Right ventricle myocardium inferior (tissue), 1 donor: ENCODE measurements around the gene SAMD9L. TPM values are rescaled to one million over a fixed set of nuclear protein-coding genes. Genes with fewer than 3 reads are reported as not detected.
"Not testable (repeated sequence)": the region's sequence is repeated elsewhere in the genome, so short reads cannot be mapped to it uniquely, and the experiment has no call there.

ENCODE experiments used
- ATAC-seq: fragments of 200-7000 bp; cut with Tn5 transposase; one replicate; pipeline ENCODE4 v1.9.1; 2020; ENCODE audit warnings: mild to moderate bottlenecking, moderate library complexity
- DNase-seq: peaks from one replicate; pipeline ENCODE4 v3.0.0; 2021; ENCODE audit errors: missing footprints
- intact Hi-C: fragments of 100-400 bp; cut with DNase I; formaldehyde crosslinking; loops from one replicate; pipeline ENCODE4 v1.11.0; 2022
- total RNA-seq: library from RNA; stranded (reverse); fragmentation: NEBNext Ultra II Directional; extraction: Animal tissue kit (Norgen Biotek cat#: 25700); gene quantifications from one replicate; pipeline ENCODE4 v1.2.1, GENCODE V29; 2021
- donor health status: DM: no; HTN: yes; CAD: no; lungs with severe emphysema.

The SAMD9L gene
- total RNA-seq, 1 donor from 2014 or later = 3.8 TPM

DNA sequence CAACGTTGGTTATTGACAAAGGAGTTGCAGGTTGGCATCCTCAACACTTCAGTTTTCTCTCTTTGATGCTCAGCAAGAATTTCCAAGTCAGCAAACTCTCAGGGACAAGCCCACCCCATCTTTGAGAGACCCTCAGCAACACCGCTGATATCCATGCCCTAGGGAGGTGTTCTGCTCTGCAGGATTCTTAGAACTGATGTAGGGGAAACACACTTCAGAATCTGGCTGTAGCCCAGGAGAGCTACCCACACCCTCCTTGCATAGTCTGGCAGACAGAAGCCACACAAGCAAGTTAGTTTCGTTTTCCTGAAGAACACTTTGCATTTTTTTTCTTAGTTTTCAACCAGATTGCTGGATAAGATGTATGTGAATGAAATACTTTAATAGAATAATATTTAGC, 822 bp downstream of the SAMD9L start:
- intact Hi-C loops = no loop called here
- ATAC-seq = peak; percentile 72
- no peak for DNase-seq

DNA sequence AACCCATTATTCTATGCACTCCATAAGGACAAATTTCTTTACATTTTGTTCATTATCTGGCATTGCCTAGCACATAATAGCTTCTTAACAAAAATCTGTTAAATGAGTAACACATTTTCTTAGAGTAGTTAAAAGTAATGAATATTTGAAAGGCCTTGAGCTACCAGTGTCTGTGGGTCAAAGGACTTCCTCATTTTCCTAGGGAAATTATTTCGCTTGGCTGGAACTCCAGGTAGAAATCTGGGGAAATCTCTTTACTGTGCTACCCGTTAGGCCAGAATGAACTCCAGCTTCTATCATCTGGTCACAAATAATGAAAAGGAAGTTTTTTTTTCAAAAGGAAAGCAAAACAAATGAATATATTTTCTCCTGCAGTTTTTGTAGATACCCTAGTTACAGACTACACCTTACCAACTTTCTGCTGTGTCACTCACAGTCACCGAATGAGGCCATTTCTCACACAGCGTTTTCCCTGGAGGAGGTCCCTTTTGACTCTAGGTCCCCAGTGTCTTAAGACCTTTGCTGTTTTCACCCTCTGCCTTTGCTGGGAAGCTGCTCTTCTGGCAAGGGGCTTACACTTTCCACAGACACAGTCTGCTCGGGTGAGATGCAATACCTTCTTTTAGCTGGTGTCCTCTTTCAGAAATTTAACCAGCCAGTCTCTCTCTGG, 1.6 kb downstream of the SAMD9L start:
- no peak for ATAC-seq
- no peak for DNase-seq
- intact Hi-C loops = no loop called here

DNA sequence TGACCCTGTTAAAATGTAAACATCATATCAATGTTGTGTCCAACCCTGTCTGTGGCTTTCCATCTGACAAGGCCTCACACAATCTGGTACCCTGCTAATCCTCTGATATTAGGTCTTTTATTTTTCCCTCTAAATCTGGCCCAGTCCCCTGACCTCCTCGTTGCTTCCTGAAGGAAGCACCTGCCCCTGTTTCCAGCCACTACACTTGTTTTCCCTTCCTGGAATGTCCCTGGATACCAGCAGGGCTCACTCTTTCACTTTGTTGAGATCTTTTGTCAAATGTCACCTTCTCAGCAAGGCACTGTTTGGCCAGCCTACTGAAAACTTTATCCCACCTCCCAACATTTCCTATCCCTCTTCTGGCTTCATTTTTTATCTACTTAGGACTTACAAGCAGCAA, 2.1 kb downstream of the SAMD9L start:
- ATAC-seq (no peak), DNase-seq (no peak)
- intact Hi-C loops = no loop called here

DNA sequence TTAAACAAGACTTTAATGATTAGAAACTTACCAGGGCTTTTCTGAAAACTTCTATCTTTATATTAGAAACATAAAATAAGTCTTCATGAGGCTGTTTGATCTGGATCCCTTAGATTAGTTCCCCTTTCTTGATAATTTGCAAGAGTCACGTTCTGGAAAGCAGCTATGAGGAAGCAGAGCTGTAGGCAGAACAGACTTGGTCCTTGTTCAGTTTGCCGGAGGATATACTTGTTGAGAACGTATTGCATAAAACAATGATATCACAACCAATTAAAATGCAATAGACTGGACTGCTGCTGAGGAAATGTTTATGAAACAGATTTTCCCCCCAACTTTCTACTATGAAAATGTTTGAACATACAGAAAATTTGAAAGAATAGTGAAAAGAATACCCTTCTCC, 2.8 kb downstream of the SAMD9L start:
- DNase-seq (no peak), ATAC-seq (no peak)
- intact Hi-C loops = no loop called here

DNA sequence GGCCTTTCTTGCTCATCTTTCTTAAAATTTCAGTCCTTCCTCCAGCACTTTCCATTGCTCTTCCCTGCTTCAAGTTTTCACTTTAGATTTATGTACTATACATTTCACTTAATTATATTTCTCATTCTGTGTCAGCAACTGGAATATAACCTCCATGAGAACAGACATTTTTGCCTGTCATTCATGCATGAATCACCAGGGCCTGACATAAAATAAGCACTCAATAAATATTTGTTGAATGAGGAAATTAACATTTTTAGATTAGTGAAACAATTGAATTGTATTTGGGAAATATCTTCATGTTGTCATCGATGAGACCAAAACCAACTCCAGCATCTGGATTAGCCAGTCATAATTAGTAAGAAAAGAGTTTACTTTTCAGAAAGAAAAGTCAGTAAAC, 6.1 kb downstream of the SAMD9L start:
- intact Hi-C loops = no loop called here
- ATAC-seq = no peak
- no peak for DNase-seq

DNA sequence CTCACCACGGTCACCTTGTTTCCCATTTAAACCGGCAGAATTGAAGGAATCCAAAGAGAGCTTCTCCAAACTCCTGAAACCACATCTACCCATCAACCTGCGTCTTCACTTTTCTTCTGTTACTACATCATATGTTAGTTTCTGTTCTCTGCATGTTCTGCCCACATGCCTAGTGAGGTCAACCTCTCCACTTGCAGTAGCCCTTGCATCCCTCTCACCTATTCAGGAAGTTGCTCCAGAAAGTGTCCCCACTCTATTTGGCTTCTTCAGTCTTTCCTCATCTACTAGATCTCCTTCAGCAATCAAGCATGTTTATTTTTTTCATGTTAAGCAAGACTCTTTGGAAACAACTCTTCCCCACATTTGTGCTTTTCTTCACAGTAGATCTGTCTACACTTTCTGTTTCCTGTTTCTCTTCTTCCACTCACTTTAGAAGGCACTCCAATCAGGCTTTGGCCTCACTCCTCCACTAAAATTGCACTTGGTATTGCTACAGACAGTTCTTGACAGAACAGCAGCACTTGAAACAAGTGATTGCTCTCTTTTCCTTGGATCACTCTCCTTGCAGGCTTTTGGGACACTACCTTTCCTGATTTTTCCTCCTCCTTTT, 7.5 kb downstream of the SAMD9L start:
- DNase-seq (no peak), ATAC-seq (no peak)
- intact Hi-C loops = no loop called here

DNA sequence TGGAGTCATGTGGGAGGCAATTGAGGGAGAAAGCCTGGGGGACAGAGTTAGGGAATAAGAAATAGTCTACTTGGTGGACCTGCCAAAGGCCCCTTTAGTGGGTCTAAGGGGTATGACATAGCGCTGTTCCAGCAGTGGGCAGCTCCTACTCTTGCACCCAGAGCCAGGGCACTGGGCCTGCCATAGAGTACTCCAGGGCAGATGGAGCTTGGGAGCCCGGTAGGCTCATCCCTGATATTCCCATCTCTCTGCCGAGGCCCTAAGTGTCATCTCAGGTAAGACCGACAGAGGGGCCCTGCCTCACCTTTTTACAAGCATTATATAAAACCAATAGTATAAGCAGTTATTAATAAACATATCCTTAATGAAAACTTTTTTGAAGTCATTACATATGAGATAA, 9.6 kb downstream of the SAMD9L start:
- intact Hi-C loops = no loop called here
- ATAC-seq (no peak), DNase-seq (no peak)

DNA sequence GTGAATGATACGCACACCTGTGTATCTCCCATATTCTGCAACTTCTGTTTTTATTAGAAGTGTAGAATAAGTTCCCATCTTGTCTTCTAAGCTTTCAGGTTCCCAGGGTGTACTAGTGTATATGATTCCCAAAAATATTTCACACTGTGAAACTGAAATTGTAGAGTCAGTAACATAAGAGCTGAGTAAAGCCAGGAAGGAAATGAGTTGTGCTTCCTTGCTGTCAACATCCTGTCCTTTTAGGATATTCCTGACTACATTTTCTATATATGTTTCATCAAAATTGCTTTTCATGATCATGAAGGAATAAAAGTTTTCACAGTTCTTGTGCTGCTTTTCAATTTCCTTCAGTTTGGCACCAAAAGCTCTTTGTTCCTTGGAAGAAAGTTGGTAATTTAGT, 15.2 kb downstream of the SAMD9L start:
- DNase-seq (no peak), ATAC-seq (no peak)
- intact Hi-C loops = no loop called here

DNA sequence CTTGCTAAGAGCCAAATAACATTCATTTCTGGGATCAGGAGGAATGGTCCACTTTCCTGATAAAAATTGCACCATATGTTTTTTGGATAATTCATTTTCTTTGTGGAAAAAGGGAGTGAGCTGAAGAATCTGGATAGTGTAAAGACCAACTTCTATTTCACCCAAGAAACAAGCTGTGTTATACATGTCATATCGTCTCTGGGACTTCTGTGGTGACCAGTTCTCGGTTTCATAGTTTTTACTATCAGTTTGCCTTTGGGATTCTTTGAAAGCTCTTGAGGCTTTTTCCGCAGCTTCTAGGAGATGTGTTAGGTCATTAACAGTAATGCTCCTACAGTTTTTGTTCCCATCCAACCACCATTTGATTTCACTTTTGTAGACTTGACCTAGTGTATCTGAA, 16.0 kb downstream of the SAMD9L start:
- intact Hi-C loops = no loop called here
- DNase-seq (no peak), ATAC-seq (no peak)

DNA sequence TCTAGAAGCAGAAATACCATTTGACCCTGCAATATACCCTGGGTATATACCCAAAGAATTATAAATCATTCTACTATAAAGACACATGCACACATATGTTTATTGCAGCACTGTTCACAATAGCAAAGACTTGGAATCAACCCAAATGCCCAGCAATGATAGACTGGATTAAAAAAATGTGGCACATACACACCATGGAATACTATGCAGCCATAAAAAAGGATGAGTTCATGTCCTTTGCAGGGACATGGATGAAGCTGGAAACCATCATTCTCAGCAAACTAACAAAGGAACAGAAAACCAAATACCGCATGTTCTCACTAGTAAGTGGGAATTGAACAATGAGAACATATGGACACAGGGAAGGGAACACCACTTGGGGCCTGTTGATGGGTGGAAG, 21.2 kb downstream of the SAMD9L start:
- intact Hi-C loops, DNase-seq, ATAC-seq: not testable (repeated sequence)

DNA sequence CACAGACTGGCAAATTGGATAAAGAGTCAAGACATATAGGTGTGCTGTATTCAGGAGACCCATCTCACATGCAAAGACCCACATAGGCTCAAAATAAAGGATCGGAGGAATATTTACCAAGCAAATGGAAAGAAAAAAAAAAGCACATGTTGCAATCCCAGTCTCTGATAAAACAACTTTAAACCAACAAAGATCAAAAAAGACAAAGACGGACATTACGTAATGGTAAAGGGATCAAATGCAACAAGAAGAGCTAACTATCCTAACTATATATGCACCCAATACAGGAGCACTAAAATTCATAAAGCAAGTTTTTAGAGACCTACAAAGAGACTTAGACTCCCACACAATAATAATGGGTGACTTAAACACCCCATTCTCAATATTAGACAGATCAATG, 24.7 kb downstream of the SAMD9L start:
- DNase-seq, ATAC-seq, intact Hi-C loops: not testable (repeated sequence)

DNA sequence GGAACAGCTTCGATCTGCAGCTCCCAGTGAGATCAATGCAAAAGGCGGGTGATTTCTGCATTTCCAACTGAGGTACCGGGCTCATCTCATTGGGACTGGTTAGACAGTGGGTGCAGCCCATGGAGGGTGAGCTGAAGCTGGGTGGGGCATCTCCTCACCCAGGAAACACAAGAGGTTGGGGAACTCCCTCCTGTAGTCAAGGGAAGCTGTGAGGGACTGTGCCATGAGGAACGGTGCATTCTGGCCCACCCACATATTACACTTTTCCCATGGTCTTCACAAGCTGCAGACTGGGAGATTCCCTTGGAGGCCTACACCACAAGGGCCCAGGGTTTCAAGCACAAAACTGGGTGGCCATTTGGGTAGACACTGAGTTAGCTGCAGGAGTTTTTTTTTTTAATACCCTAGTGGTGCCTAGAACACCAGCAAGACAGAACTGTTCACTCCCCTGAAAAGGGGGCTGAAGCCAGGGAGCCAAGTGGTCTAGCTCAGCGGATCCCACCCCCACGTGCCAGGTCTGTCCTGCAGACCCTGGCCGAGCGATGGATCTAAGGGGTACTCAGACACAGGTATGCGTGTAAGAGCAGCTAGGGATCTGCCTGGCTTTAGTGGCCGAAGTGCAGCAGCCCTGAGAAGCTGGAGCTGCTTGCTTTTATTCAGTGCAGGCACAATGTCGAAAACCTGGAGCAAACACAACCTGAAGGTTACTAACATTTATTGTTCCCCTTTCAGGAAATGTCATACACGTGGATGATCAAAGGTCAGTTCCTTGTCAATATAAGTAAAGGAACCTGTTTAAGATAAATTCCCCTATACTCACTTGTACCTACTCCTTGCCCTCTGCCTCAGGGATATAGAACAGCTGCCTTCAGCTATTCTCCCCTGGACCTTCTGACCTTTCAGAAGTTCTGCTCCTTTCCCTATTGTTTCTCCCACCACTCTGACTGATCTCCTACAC, 27.3 kb downstream of the SAMD9L start:
- ATAC-seq = no peak
- DNase-seq = no peak
- intact Hi-C loops = no loop called here

DNA sequence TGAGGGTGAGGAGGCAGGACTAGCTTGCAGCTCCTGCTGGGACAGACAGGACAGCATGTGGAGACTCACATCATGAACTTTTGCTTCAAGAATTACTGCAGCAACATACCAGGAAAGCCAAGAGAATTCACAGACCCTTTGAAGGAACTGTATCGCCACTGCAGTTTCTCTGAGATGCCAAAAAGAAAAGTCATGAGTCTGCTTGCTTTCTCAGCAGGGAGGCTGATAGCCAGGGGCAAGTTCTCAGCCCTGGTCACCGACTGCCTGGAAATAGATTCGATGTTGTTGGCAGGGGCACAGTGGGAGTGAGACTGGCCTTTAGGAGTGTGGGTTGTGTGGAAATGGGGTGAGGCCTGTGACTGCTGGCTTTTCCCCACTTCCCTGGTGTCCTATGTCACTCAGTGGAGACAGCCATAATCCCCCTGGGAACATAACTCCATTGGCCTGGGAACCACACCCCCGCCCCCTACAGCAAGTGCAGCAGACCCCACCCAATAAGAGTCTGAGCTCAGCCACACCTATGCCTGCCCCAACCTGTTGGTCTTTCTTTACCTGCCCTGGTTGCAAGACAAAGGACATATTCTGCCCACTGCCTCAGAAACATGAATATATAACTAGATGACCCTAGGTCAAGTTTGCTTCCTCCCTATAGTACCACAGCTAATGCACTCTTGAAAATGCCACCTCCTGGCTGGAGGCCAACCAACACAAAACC, 28.8 kb downstream of the SAMD9L start:
- no peak for ATAC-seq
- intact Hi-C loops = no loop called here

DNA sequence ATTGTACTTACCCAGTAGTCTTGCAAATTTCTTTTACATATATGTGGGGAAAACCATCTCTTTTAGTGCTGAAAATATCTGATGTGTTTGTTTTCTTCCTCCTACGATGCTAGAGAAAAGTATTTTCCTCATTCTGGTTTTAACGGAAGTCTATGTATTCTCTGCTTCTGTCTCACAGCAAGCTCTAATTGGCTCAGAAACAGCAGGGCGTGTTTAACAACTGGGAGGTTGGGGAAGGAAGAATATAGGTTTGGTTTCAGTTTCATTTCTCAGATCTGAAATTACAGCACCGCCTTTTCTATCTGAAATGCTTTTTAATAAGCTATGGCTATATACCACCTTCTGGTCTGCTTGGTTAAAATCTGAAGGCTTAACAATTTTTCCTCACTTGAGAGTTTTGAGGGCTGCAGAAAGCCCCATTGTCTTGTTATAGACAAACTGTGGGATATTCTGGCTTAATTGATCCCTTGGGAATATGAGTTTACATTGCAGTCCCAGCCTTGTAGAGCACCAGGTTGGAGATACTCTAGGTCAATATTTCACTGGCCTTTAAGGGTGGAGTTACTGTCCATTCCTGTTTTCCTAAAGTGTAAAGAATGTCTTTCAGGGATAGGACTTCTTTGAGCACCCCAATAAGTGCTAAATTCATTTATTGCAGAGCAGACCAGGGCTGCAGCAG, 30.2 kb downstream of the SAMD9L start, which contains the start of gene SAMD9:
SAMD9 (minus strand) TSS at position 128 of the 679 bp plus-strand sequence. CDS start 11,882 bp downstream, outside the sequence.
- intact Hi-C loops = no loop called here
- ATAC-seq (peak; percentile 85), DNase-seq (no peak)

More for the DNA sequence above, 28.8 kb downstream of the SAMD9L start:
- DNase-seq = no peak

DNA sequence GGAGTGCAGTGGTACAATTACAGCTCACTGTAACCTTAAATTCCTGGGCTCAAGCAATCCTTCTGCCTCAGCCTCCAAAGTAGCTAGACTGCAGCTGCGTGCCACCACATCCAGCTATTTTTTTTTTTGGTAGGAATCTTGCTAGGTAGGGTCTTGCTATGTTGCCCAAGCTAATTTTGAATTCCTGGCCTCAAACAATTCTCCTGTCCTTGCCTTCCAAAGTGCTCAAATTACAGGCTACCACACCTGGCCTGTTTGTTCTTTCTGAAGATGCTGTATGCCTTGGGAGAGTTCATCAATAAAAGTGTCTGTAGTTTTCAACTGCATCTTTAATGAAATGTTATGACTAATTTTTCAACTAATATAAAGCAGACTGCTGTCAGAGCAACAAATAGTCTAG, 30.9 kb downstream of the SAMD9L start:
- intact Hi-C loops = no loop called here
- no peak for DNase-seq
- ATAC-seq = no peak

DNA sequence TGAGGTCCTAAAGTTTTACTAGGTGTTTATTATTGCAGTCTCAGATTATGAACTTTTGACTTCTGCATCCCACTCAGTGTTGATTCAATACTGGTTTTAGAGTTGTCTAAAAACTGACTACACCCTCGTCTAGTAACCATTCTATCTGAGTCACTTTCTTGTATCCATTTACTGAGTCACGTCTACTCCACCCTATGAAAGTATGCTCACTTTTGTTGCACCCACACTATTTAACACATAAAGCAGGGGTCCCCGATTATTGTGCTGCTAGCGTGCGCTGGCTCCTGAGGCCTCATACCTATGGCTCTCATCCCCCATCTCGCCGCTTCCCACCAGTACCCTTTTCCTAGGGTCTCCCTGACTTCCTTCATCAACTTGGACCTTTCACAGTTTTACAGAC, 32.4 kb downstream of the SAMD9L start:
- DNase-seq = no peak
- no peak for ATAC-seq
- intact Hi-C loops = no loop called here

DNA sequence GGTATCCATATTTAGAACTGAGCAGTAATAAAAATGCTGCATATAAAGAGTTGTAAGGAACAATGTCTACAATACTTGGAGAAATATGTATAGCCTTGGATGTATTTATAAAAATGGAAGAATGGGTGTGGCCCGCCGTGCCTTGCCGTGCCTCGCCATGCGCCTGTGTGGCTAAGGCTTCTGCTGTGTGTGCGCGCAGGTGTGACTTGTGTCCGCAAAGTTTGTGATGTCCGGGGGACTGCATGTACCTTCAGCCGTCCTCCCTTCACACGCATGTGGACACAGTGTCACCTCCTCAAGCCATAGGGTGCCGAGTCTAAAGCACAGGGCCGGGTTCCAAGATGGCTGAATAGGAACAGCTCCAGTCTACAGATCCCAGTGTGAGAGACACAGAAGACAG, 40.2 kb downstream of the SAMD9L start:
- intact Hi-C loops = no loop called here
- no peak for ATAC-seq
- no peak for DNase-seq

DNA sequence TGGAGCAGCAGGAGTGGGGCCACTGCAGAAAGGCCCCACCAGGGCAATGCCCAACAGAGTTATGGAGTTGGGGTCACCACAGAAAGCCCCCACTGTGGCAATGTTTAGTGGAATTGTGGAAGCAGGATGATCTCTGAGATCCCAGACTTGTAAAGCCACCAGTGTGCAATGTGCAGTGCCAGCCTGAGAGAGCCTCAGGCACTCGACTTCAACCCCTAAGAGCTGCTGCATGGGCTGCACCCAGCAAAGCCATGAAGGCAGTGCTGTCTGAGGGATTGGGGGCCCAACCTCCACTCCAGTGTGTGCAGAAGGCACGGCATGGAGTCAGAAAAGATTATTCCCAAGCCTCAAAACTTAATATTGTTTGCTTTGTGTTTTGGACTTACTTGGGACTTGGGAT, 50.8 kb downstream of the SAMD9L start:
- no peak for DNase-seq

More for the DNA sequence above, 50.8 kb downstream of the SAMD9L start:
- ATAC-seq = no peak
- intact Hi-C loops = no loop called here
